ENCODE data around the gene VPS37D.

GRCh38 chr7:73622909-73623797 is 44.5 kb upstream of the VPS37D start:
- TF ChIP-seq ZNF274 (IDR thresholded peaks at IDR 0.05; ENCODE audit: insufficient read depth, insufficient read length) = no peak
- TF ChIP-seq TARDBP (IDR thresholded peaks at IDR 0.05; ENCODE audit: borderline replicate concordance) = no peak
- TF ChIP-seq HDGF (IDR thresholded peaks at IDR 0.05) = no peak
- no peak for TF ChIP-seq POLR2AphosphoS5 (IDR thresholded peaks at IDR 0.05; ENCODE audit: low read length)

Data from GM12878 (cell line).